ENCODE results near the gene CDK5RAP1. TPM values are rescaled to one million over a fixed set of nuclear protein-coding genes. Genes with fewer than 3 reads are reported as not detected.

The CDK5RAP1 gene
- total RNA-seq, 1 donor from 2014 or later = 42.0 TPM

DNA sequence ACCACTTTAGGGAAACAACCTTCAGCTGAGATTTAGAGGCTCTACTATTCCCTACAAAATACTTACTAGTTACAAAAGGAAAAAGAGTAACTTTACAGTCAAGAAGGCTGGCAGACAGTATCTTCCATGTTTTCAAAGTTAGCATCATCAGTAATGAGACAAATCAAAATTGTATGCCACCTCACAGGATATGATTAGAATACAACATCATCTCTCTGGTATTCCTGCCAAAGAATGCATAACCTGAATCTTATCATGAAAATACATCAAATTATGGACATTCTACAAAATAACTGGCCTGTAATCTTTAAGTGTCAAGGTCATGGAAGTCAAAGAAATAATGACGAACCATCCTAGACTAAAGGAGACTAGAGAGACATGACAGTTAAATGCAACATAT is 38.4 kb downstream of the CDK5RAP1 start:
- Mint-ChIP-seq H3K36me3 (peaks cover 8% of the 10 kb centered on the region), H3K4me3 (no peak overlapping the region), H3K4me1 (no peaks in the 10 kb centered on the region), H3K27me3 (ENCODE audit: insufficient read depth, low read depth) (peaks cover 2% of the 10 kb centered on the region), H3K27ac (no peak overlapping the region), H3K9me3 (no peaks in the 10 kb centered on the region)
- H3K79me2 ChIP-seq (ENCODE audit: low read depth) = no peaks in the 10 kb centered on the region
- no peak overlapping the region for H3K27ac ChIP-seq
- H3F3A ChIP-seq (ENCODE audit: low read depth) = no peaks in the 10 kb centered on the region
- no peak overlapping the region for H2AFZ ChIP-seq (replicated peaks)
- H4K20me1 ChIP-seq (ENCODE audit: low read depth) = no peaks in the 10 kb centered on the region
- TF ChIP-seq EZH2phosphoT487 (IDR thresholded peaks at IDR 0.05) = no peak
- no peak overlapping the region for H3K4me2 ChIP-seq
- H3K9me3 ChIP-seq (ENCODE audit: low read depth) = no peaks in the 10 kb centered on the region
- no peak overlapping the region for H3K4me3 ChIP-seq
- H3K9ac ChIP-seq = no peak overlapping the region
- DNase-seq (ENCODE audit: low spot score) = no peak
- H3K36me3 ChIP-seq = peaks cover 6% of the 10 kb centered on the region
- H3K27me3 ChIP-seq = no peaks in the 10 kb centered on the region
- no peaks in the 10 kb centered on the region for H3K4me1 ChIP-seq

DNA sequence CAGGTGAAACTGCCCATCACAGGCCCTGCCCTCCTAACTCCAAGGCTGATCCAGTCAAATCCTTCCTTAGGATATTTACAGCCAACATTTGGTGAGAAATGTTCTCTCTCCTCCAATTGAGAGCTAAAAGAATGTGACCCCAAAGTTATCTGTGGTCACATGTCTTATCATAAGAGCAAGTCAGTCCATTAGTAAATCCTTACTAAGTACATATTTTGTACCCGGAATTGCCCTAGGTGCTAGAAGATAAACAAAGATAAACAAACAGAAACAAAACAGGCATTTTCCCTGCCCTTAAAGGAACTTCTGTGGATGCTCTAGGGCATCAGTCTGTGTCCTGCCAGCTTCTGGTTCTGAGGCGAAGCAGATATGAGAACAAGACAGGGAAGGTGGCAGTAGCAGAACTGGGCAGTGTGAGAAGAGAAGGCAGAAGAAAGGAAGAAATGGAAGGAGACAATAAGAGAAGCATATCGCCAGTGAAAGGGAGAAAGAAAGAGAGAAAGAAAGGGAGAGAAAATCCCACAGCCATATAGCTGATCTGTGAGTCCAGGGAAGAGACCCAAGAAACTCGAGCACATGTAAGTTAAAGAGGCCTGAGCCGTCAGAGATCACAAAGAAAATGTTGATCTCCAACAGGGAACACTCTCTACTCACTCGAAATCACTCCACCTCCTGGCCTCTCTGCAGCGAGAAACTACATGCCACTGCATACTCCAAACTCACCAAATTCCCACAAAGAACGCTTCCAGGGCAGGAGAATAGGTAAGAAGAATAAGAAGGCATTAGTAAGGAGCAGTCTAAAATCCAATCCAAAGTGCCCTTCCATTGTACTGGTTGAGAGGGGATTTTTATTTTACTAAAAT is 41.7 kb downstream of the CDK5RAP1 start:
- H3F3A ChIP-seq (ENCODE audit: low read depth) = no peaks in the 10 kb centered on the region
- H3K27ac Mint-ChIP-seq = no peak overlapping the region
- TF ChIP-seq, protein P1, sequence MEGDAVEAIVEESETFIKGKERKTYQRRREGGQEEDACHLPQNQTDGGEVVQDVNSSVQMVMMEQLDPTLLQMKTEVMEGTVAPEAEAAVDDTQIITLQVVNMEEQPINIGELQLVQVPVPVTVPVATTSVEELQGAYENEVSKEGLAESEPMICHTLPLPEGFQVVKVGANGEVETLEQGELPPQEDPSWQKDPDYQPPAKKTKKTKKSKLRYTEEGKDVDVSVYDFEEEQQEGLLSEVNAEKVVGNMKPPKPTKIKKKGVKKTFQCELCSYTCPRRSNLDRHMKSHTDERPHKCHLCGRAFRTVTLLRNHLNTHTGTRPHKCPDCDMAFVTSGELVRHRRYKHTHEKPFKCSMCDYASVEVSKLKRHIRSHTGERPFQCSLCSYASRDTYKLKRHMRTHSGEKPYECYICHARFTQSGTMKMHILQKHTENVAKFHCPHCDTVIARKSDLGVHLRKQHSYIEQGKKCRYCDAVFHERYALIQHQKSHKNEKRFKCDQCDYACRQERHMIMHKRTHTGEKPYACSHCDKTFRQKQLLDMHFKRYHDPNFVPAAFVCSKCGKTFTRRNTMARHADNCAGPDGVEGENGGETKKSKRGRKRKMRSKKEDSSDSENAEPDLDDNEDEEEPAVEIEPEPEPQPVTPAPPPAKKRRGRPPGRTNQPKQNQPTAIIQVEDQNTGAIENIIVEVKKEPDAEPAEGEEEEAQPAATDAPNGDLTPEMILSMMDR (IDR thresholded peaks at IDR 0.05) = no peak
- no peak for TF ChIP-seq EZH2 (IDR thresholded peaks at IDR 0.05)
- no peak for TF ChIP-seq EZH2phosphoT487 (IDR thresholded peaks at IDR 0.05)
- H2AFZ ChIP-seq (replicated peaks) = no peak overlapping the region
- no peaks in the 10 kb centered on the region for H3K9me3 Mint-ChIP-seq
- DNase-seq (ENCODE audit: low spot score) = no peak
- H3K4me1 ChIP-seq = no peaks in the 10 kb centered on the region
- H3K27me3 ChIP-seq = no peaks in the 10 kb centered on the region
- no peak overlapping the region for H3K4me2 ChIP-seq
- H3K4me1 Mint-ChIP-seq = no peaks in the 10 kb centered on the region
- H3K9me3 ChIP-seq (ENCODE audit: low read depth) = no peaks in the 10 kb centered on the region
- no peaks in the 10 kb centered on the region for H3K36me3 ChIP-seq
- H3K79me2 ChIP-seq (ENCODE audit: low read depth) = no peaks in the 10 kb centered on the region
- H3K27ac ChIP-seq = no peak overlapping the region
- no peaks in the 10 kb centered on the region for H4K20me1 ChIP-seq (ENCODE audit: low read depth)
- no peak overlapping the region for H3K4me3 ChIP-seq
- H3K9ac ChIP-seq = no peak overlapping the region
- H3K27me3 Mint-ChIP-seq (ENCODE audit: insufficient read depth, low read depth) = peaks cover 2% of the 10 kb centered on the region
- H3K36me3 Mint-ChIP-seq = peaks cover 6% of the 10 kb centered on the region
- no peak overlapping the region for H3K4me3 Mint-ChIP-seq

DNA sequence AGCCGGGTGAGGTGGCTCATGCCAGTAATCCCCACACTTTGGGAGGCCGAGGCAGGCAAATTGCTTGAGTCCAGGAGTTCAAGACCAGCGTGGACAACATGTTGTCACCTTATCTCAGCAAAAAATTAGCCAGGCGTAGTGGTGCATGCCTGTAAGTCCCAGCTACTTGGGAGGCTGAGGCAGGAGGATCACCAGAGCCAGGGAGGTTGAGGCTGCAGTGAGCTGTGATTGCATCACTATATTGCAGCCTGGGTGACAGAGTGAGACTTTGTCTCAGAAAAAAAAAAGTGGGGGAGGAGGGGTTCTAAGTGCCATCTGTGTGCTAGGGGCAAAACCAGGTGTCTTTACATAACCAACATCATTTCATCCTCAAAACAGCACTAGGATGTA is 48.3 kb downstream of the CDK5RAP1 start:
- no peak overlapping the region for H3K27ac Mint-ChIP-seq
- no peak overlapping the region for H3K9ac ChIP-seq
- no peak overlapping the region for H3K27ac ChIP-seq
- no peaks in the 10 kb centered on the region for H3K4me1 Mint-ChIP-seq
- H3K4me3 ChIP-seq = no peak overlapping the region
- H3K36me3 ChIP-seq = no peaks in the 10 kb centered on the region
- H3K4me1 ChIP-seq = no peaks in the 10 kb centered on the region
- no peak for TF ChIP-seq EZH2phosphoT487 (IDR thresholded peaks at IDR 0.05)
- TF ChIP-seq, protein P1 (IDR thresholded peaks at IDR 0.05) = no peak
- TF ChIP-seq EZH2 (IDR thresholded peaks at IDR 0.05) = no peak
- H3K4me3 Mint-ChIP-seq = no peak overlapping the region
- H3K9me3 ChIP-seq (ENCODE audit: low read depth) = no peaks in the 10 kb centered on the region
- H3K36me3 Mint-ChIP-seq = peaks cover 11% of the 10 kb centered on the region
- H3K27me3 Mint-ChIP-seq (ENCODE audit: insufficient read depth, low read depth) = no peaks in the 10 kb centered on the region
- H3K79me2 ChIP-seq (ENCODE audit: low read depth) = no peaks in the 10 kb centered on the region
- no peak overlapping the region for H3K4me2 ChIP-seq
- no peak for DNase-seq (ENCODE audit: low spot score)
- H3K27me3 ChIP-seq = no peaks in the 10 kb centered on the region
- H2AFZ ChIP-seq (replicated peaks) = no peak overlapping the region
- no peaks in the 10 kb centered on the region for H3F3A ChIP-seq (ENCODE audit: low read depth)
- H3K9me3 Mint-ChIP-seq = no peaks in the 10 kb centered on the region
- no peaks in the 10 kb centered on the region for H4K20me1 ChIP-seq (ENCODE audit: low read depth)
